ENCODE data around the gene MTHFD1L. TPM values are rescaled to one million over a fixed set of nuclear protein-coding genes. Genes with fewer than 3 reads are reported as not detected.
A peak's percentile ranks its signal among the peaks of the same experiment; 100 is the strongest.

Gene MTHFD1L
- total and polyA plus RNA-seq, 2 of the 8 experiments (the other 6 are each of a cell fraction or from before 2014, with no cell fraction given), result 29.2 to 105 TPM

DNA sequence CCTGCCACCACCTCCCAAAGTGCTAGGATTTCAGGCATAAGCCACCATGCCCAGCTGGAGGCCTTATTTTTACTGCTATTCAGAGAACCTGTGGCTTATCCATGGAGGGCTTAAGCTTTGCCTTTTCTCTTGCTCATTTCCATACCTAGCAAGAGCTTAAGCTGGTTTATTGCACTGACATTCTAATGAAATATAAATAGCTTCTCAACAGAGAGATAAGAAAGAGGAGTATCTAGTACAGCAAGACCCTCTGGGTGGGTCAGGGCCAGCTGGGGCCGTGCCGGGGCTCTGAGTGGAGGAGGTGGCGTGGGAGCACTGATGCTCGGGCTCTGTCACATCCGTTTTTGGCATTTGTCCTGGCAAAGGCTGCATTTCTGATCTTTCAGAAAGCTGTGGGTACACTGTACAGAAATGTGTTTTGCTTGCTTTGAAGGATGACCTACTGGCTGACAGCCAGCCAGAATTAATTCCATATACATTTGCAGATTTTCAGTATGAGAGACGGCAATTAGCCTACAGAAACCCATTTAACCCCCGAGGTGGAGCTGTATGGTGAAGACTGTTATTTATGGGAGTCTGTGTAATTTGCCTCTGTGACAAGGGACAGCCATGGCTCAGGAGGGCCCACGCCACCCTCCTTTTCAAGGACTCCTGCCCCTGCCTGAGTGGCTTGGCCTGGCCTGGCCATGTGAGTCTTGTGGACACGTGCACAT is 192.7 kb downstream of the MTHFD1L start:
- FAIRE-seq, result no peak
- Histone ChIP-seq H2BK15ac (ENCODE audit: low read length) (no peak overlapping the region), H2BK120ac (replicated peaks; ENCODE audit: low read depth, low read length) (no peak overlapping the region), H3K36me3 (ENCODE audit: control insufficient read depth in 2 of 4, insufficient read depth in 4 of 4, low read length in 3 of 4) (peaks cover 0 to 6% (median 3%) of the 10 kb centered on the region in 4 experiments; a peak in 4 of 8 replicates), H3K4ac (replicated peaks; ENCODE audit: insufficient read length, low read depth, low read length) (no peak overlapping the region), H2BK20ac (ENCODE audit: low read length) (no peak overlapping the region), H4K5ac (ENCODE audit: insufficient read length, low read depth, low read length) (no peak overlapping the region), H4K8ac (ENCODE audit: extremely low read depth, insufficient read depth, low read length) (no peak overlapping the region), H3K9me3 (ENCODE audit: insufficient read depth in 2 of 2, low read depth in 1 of 2, low read length in 1 of 2) (no peaks in the 10 kb centered on the region), H3K56ac (replicated peaks; ENCODE audit: insufficient read length, low read depth, low read length) (no peak overlapping the region), H3K4me2 (ENCODE audit: insufficient read depth in 1 of 2, low read depth in 2 of 2, low read length in 2 of 2) (no peak overlapping the region), H2BK5ac (ENCODE audit: low read depth, low read length) (no peak overlapping the region), H2AK5ac (ENCODE audit: low read depth, low read length) (no peak overlapping the region), H2BK12ac (ENCODE audit: low read depth, low read length) (no peak overlapping the region), H3K9ac (replicated peaks in 1 of 4; ENCODE audit: extremely low read depth in 1 of 4, low read depth in 3 of 4, low read length in 3 of 4) (no peak overlapping the region), H3K27me3 (replicated peaks in 1 of 4; ENCODE audit: control insufficient read depth in 3 of 4, extremely low read depth in 1 of 4, insufficient read depth in 3 of 4, low read length in 3 of 4) (no peaks in the 10 kb centered on the region), H3K4me3 (ENCODE audit: extremely low read depth in 1 of 4, insufficient read depth in 2 of 4, low read depth in 3 of 4, low read length in 4 of 4) (no peak overlapping the region), H3K4me1 (replicated peaks in 1 of 4; ENCODE audit: control insufficient read depth in 3 of 4, insufficient read depth in 4 of 4, low read length in 3 of 4) (no peaks in the 10 kb centered on the region), H4K91ac (replicated peaks; ENCODE audit: insufficient read length, low read length) (no peak overlapping the region), H3K79me2 (ENCODE audit: control insufficient read depth in 1 of 2, insufficient read depth in 2 of 2, low read length in 2 of 2) (no peaks in the 10 kb centered on the region), H3K23me2 (ENCODE audit: low read depth, low read length) (no peaks in the 10 kb centered on the region), H3K27ac (ENCODE audit: low read depth, low read length) (no peak overlapping the region), H4K20me1 (replicated peaks in 1 of 2; ENCODE audit: control insufficient read depth in 1 of 2, insufficient read depth in 2 of 2, low read length in 2 of 2) (no peaks in the 10 kb centered on the region), H3K23ac (ENCODE audit: insufficient read length) (no peak overlapping the region), H3K14ac (ENCODE audit: insufficient read length) (no peak overlapping the region), H3K79me1 (ENCODE audit: low read depth, low read length) (no peaks in the 10 kb centered on the region), H3K18ac (ENCODE audit: extremely low read depth, low read length) (no peak overlapping the region), H2AFZ (ENCODE audit: low read length) (no peak overlapping the region)
- WGBS, 2 experiments (ENCODE audit: extremely low coverage in 1 of 2, insufficient coverage in 1 of 2, insufficient read length in 1 of 2, insufficient replicate concordance in 2 of 2, low coverage in 1 of 2, low lambda C conversion rate in 2 of 2, missing lambda C conversion rate in 1 of 2), result 88% methylated on average over 9 of the region's 9 CpGs; no CpG with 5 or more reads in 1 of the 2 experiments
- no peak for TF ChIP-seq SP2 (IDR thresholded peaks at IDR 0.05; ENCODE audit: low read length)
- no peak for TF ChIP-seq KDM5A (IDR thresholded peaks at IDR 0.05; ENCODE audit: low read length)
- no peak for TF ChIP-seq PHF8 (conservative IDR thresholded peaks at IDR 0.05; ENCODE audit: low read depth, low read length)
- no peak for TF ChIP-seq SAP30 (IDR thresholded peaks at IDR 0.05; ENCODE audit: insufficient read depth, insufficient replicate concordance, low read length)
- TF ChIP-seq CEBPB (IDR thresholded peaks at IDR 0.05; ENCODE audit: low read depth, low read length), result no peak
- TF ChIP-seq HDAC6 (IDR thresholded peaks at IDR 0.05; ENCODE audit: low read depth, low read length), result no peak
- no peak for TF ChIP-seq CBX5 (IDR thresholded peaks at IDR 0.05; ENCODE audit: low read depth, low read length)
- TF ChIP-seq CREB1 (IDR thresholded peaks at IDR 0.05), result no peak
- no peak for TF ChIP-seq TEAD4 (IDR thresholded peaks at IDR 0.05; ENCODE audit: low read depth, low read length)
- no peak for TF ChIP-seq TBP (IDR thresholded peaks at IDR 0.05; ENCODE audit: low read depth, low read length)
- TF ChIP-seq GTF2F1 (IDR thresholded peaks at IDR 0.05; ENCODE audit: borderline replicate concordance, low read depth, low read length), result no peak
- TF ChIP-seq EP300 (IDR thresholded peaks at IDR 0.05; ENCODE audit: borderline replicate concordance in 1 of 2, low read depth in 2 of 2, low read length in 2 of 2), result no peak
- ChIA-PET POLR2A (ENCODE audit: partially characterized antibody) (no interaction called here), CTCF (ENCODE audit: partially characterized antibody) (interaction anchor here (0.6 to 2.8 kb wide), 5 partner anchors 8 to 266 kb away, joined by 3 to 7 read pairs (median 5); no protein-coding TSS in a partner anchor)
- peak in 1 of 2 experiments; percentile 34 for DNase-seq (ENCODE audit: low read depth in 1 of 2, low spot score in 2 of 2)

All from H1 (cell line).